GM23338 (cell line): Measurements from ENCODE around the gene ZBTB24. TPM values are rescaled to one million over a fixed set of nuclear protein-coding genes. Genes with fewer than 3 reads are reported as not detected.

Experiments used
- ATAC-seq: fragments of 200-7000 bp; cut with Tn5 transposase; 3 replicates; pipeline ENCODE4 v1.9.1; 2020
- DNase-seq: peaks from one replicate; pipeline ENCODE4 v3.0.0-alpha.2; 2015; ENCODE audit warnings: low spot score
- H2AFZ ChIP-seq: fragments of 200-600 bp; sonication (generic); 2 replicates; pipeline ENCODE4 v1.8.0; 2016; ENCODE audit warnings: antibody characterized with exemption, mild to moderate bottlenecking, moderate library complexity
- H3F3A ChIP-seq: fragments of 200-600 bp; sonication (generic); replicated peaks from 2 replicates; pipeline ENCODE4 v1.8.0; 2017; ENCODE audit warnings: antibody characterized with exemption, mixed run types, low read depth
- H3K27ac ChIP-seq: fragments of 200-600 bp; sonication (generic); 2 replicates; pipeline ENCODE4 v1.6.1; 2016; ENCODE audit warnings: low read depth
- H3K27me3 ChIP-seq: fragments of 200-600 bp; sonication (generic); 2 replicates; pipeline ENCODE4 v1.8.0; 2016; ENCODE audit warnings: mild to moderate bottlenecking, mixed run types, moderate library complexity; ENCODE audit not compliant: insufficient read depth
- H3K36me3 ChIP-seq: fragments of 200-600 bp; sonication (generic); 2 replicates; pipeline ENCODE4 v1.8.0; 2016; ENCODE audit warnings: mild to moderate bottlenecking; ENCODE audit not compliant: insufficient read depth
- H3K4me1 ChIP-seq: fragments of 200-600 bp; sonication (generic); 2 replicates; pipeline ENCODE4 v1.8.0; 2016; ENCODE audit warnings: mild to moderate bottlenecking, moderate library complexity; ENCODE audit not compliant: insufficient read depth
- H3K4me2 ChIP-seq: fragments of 200-600 bp; sonication (generic); 2 replicates; pipeline ENCODE4 v1.7.1; 2017; ENCODE audit warnings: mixed run types
- H3K4me3 ChIP-seq: fragments of 200-600 bp; sonication (generic); 2 replicates; pipeline ENCODE4 v1.6.1; 2016; ENCODE audit warnings: mixed run types
- H3K79me2 ChIP-seq: fragments of 200-600 bp; sonication (generic); replicated peaks from 2 replicates; pipeline ENCODE4 v1.8.0; 2017; ENCODE audit warnings: mild to moderate bottlenecking; ENCODE audit not compliant: insufficient read depth
- H3K9me2 ChIP-seq: fragments of 200-600 bp; sonication (generic); 2 replicates; pipeline ENCODE4 v1.8.0; 2017; ENCODE audit not compliant: insufficient read depth
- H4K20me1 ChIP-seq: fragments of 200-600 bp; sonication (generic); replicated peaks from 2 replicates; pipeline ENCODE4 v1.8.0; 2017; ENCODE audit warnings: mild to moderate bottlenecking; ENCODE audit not compliant: insufficient read depth
- H3K27ac Mint-ChIP-seq: 2 replicates; pipeline ENCODE4 v1.8.0; 2020; ENCODE audit warnings: inconsistent platforms, mild to moderate bottlenecking, moderate library complexity, mixed read lengths
- H3K27me3 Mint-ChIP-seq: 3 replicates; pipeline ENCODE4 v1.8.0; 2022; ENCODE audit warnings: low read depth, mild to moderate bottlenecking, moderate library complexity, mixed read lengths, inconsistent platforms; ENCODE audit not compliant: insufficient read depth, poor library complexity
- H3K36me3 Mint-ChIP-seq: 3 replicates; pipeline ENCODE4 v1.8.0; 2021; ENCODE audit warnings: low read depth, mild to moderate bottlenecking, inconsistent platforms, moderate library complexity, mixed read lengths
- H3K4me1 Mint-ChIP-seq: 3 replicates; pipeline ENCODE4 v1.8.0; 2020; ENCODE audit warnings: mild to moderate bottlenecking, inconsistent platforms, mixed read lengths
- H3K4me3 Mint-ChIP-seq: 3 replicates; pipeline ENCODE4 v1.8.0; 2021; ENCODE audit warnings: moderate library complexity, mild to moderate bottlenecking, inconsistent platforms, mixed read lengths
- H3K9me3 Mint-ChIP-seq: 3 replicates; pipeline ENCODE4 v1.8.0; 2020; ENCODE audit warnings: moderate library complexity, mild to moderate bottlenecking, inconsistent platforms, mixed read lengths
- CREB1 ChIP-seq: fragments of 250-450 bp; sonication (Bioruptor Pico); IDR thresholded peaks from 2 replicates; pipeline ENCODE4 v1.5.0; 2020; ENCODE audit warnings: low read depth, mild to moderate bottlenecking, moderate library complexity
- CTCF ChIP-seq, 2 experiments: fragments of 200-600 bp in 1 of 2; sonication (generic) in 1 of 2; conservative IDR thresholded peaks; 2 replicates each; pipeline versions ENCODE4 v1.5.1 to v1.6.1; 2016 to 2017; ENCODE audit warnings: antibody characterized with exemption in 2 of 2, low read depth in 2 of 2, mild to moderate bottlenecking in 2 of 2, moderate library complexity in 1 of 2
- EZH2 ChIP-seq: fragments of 200-600 bp; sonication (generic); IDR thresholded peaks from one replicate; pipeline ENCODE4 v1.8.0; 2017; ENCODE audit warnings: antibody characterized with exemption, mild to moderate bottlenecking, low read depth; ENCODE audit not compliant: unreplicated experiment
- EZH2phosphoT487 ChIP-seq: fragments of 200-600 bp; sonication (generic); IDR thresholded peaks from one replicate; pipeline ENCODE4 v1.8.1; 2018; ENCODE audit warnings: antibody characterized with exemption; ENCODE audit not compliant: unreplicated experiment
- JUNB ChIP-seq: IDR thresholded peaks from one replicate; pipeline ENCODE4 v1.6.1; 2016; ENCODE audit warnings: antibody characterized with exemption; ENCODE audit not compliant: unreplicated experiment
- STAT1 ChIP-seq: IDR thresholded peaks from one replicate; pipeline ENCODE4 v1.6.1; 2016; ENCODE audit warnings: antibody characterized with exemption; ENCODE audit not compliant: unreplicated experiment
- polyA plus RNA-seq: library from polyadenylated mRNA; unstranded; fragments of >200 nt; fragmentation: Nextera tagmentation; extraction: Ambion mirVana; gene quantifications from 2 replicates; pipeline ENCODE4 v1.2.1, GENCODE V29; 2016
- total RNA-seq: library from RNA; depleted of rRNA; stranded (reverse); fragments of >200 nt; shearing (Covaris generic); gene quantifications from 2 replicates; pipeline ENCODE4 v1.2.3, GENCODE V29; 2014
- TF ChIP-seq, protein P1 (sequence below): IDR thresholded peaks from one replicate; pipeline ENCODE4 v1.6.1; 2018; ENCODE audit warnings: antibody characterized with exemption; ENCODE audit not compliant: unreplicated experiment
- TF ChIP-seq, protein P2 (sequence below): IDR thresholded peaks from 2 replicates; pipeline ENCODE4 v1.6.1; 2016; ENCODE audit warnings: antibody characterized with exemption
- TF ChIP-seq, protein P3 (sequence below): fragments of 250-450 bp; sonication (Bioruptor Pico); IDR thresholded peaks from 2 replicates; pipeline ENCODE4 v1.5.0; 2020; ENCODE audit warnings: mild to moderate bottlenecking, moderate library complexity

Gene ZBTB24
- total and polyA plus RNA-seq, 2 experiments from 2014 or later = 7.9 to 22.0 TPM

DNA sequence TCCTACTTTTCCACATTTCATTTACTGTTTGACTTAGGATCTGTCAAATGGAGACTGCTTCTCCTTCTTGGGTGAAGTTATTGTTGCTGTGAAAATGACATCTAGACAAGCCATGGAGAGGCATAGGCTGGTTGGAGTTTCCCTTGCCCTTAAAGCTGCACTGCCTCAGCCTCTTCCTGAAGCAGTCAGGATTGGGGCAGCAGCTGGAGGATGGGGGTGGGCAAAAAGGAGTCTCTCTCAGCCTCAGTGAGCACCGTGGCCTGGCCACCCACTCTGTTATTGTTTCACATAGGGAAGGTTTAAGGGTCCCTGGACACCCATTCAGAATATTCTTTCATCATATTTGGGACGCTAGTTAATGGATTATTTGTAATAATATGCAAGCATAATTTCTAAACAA lies 7.7 kb upstream of the ZBTB24 start (continued):
- TF ChIP-seq CTCF (conservative IDR thresholded peaks at IDR 0.05; ENCODE audit: low read depth in 2 of 2) (no peak), JUNB (no peak), STAT1 (no peak)
- TF ChIP-seq, protein P1, sequence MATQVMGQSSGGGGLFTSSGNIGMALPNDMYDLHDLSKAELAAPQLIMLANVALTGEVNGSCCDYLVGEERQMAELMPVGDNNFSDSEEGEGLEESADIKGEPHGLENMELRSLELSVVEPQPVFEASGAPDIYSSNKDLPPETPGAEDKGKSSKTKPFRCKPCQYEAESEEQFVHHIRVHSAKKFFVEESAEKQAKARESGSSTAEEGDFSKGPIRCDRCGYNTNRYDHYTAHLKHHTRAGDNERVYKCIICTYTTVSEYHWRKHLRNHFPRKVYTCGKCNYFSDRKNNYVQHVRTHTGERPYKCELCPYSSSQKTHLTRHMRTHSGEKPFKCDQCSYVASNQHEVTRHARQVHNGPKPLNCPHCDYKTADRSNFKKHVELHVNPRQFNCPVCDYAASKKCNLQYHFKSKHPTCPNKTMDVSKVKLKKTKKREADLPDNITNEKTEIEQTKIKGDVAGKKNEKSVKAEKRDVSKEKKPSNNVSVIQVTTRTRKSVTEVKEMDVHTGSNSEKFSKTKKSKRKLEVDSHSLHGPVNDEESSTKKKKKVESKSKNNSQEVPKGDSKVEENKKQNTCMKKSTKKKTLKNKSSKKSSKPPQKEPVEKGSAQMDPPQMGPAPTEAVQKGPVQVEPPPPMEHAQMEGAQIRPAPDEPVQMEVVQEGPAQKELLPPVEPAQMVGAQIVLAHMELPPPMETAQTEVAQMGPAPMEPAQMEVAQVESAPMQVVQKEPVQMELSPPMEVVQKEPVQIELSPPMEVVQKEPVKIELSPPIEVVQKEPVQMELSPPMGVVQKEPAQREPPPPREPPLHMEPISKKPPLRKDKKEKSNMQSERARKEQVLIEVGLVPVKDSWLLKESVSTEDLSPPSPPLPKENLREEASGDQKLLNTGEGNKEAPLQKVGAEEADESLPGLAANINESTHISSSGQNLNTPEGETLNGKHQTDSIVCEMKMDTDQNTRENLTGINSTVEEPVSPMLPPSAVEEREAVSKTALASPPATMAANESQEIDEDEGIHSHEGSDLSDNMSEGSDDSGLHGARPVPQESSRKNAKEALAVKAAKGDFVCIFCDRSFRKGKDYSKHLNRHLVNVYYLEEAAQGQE = no peak
- TF ChIP-seq, protein P2, sequence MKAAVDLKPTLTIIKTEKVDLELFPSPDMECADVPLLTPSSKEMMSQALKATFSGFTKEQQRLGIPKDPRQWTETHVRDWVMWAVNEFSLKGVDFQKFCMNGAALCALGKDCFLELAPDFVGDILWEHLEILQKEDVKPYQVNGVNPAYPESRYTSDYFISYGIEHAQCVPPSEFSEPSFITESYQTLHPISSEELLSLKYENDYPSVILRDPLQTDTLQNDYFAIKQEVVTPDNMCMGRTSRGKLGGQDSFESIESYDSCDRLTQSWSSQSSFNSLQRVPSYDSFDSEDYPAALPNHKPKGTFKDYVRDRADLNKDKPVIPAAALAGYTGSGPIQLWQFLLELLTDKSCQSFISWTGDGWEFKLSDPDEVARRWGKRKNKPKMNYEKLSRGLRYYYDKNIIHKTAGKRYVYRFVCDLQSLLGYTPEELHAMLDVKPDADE = no peak

DNA sequence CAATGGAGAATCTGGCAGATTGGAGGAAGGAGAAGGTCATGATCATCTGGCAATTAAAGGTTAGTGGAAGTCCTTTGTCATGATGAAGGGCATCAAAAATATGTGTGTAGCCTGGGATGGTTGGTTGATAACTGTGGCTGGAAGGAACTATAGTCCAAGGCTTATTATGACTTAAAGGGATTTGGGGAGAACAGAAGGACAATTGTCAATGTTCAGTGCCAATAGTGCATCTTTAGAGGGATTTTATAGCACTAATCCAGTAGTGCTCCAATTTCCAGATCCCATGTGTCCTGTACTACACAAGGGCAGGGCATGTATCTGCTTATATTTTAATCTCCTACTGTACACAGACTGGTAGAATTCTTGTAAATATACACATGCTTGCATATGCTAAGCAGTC lies 5.0 kb upstream of the ZBTB24 start:
- no peaks in the 10 kb centered on the region for H3K9me3 Mint-ChIP-seq
- H3K36me3 ChIP-seq = no peaks in the 10 kb centered on the region
- H3K27me3 ChIP-seq = no peaks in the 10 kb centered on the region
- no peaks in the 10 kb centered on the region for H3K36me3 Mint-ChIP-seq
- peaks cover 34% of the 10 kb centered on the region for H3K4me1 Mint-ChIP-seq
- H4K20me1 ChIP-seq = no peaks in the 10 kb centered on the region
- H3K27me3 Mint-ChIP-seq = no peaks in the 10 kb centered on the region
- no peak overlapping the region for H3K4me2 ChIP-seq
- no peaks in the 10 kb centered on the region for H3K79me2 ChIP-seq
- H3K4me3 ChIP-seq = no peak overlapping the region
- H3K9me2 ChIP-seq = no peaks in the 10 kb centered on the region
- no peak overlapping the region for H3K27ac Mint-ChIP-seq
- DNase-seq (no peak), ATAC-seq (no peak)
- no peak overlapping the region for H3K4me3 Mint-ChIP-seq
- H3K27ac ChIP-seq = no peak overlapping the region
- no peak overlapping the region for H2AFZ ChIP-seq
- H3K4me1 ChIP-seq = peaks cover 30% of the 10 kb centered on the region
- H3F3A ChIP-seq = no peaks in the 10 kb centered on the region
- TF ChIP-seq EZH2 (no peak), EZH2phosphoT487 (no peak), CREB1 (CRISPR knock-in tag) (no peak)
- TF ChIP-seq, protein P1 = no peak
- TF ChIP-seq, protein P3, sequence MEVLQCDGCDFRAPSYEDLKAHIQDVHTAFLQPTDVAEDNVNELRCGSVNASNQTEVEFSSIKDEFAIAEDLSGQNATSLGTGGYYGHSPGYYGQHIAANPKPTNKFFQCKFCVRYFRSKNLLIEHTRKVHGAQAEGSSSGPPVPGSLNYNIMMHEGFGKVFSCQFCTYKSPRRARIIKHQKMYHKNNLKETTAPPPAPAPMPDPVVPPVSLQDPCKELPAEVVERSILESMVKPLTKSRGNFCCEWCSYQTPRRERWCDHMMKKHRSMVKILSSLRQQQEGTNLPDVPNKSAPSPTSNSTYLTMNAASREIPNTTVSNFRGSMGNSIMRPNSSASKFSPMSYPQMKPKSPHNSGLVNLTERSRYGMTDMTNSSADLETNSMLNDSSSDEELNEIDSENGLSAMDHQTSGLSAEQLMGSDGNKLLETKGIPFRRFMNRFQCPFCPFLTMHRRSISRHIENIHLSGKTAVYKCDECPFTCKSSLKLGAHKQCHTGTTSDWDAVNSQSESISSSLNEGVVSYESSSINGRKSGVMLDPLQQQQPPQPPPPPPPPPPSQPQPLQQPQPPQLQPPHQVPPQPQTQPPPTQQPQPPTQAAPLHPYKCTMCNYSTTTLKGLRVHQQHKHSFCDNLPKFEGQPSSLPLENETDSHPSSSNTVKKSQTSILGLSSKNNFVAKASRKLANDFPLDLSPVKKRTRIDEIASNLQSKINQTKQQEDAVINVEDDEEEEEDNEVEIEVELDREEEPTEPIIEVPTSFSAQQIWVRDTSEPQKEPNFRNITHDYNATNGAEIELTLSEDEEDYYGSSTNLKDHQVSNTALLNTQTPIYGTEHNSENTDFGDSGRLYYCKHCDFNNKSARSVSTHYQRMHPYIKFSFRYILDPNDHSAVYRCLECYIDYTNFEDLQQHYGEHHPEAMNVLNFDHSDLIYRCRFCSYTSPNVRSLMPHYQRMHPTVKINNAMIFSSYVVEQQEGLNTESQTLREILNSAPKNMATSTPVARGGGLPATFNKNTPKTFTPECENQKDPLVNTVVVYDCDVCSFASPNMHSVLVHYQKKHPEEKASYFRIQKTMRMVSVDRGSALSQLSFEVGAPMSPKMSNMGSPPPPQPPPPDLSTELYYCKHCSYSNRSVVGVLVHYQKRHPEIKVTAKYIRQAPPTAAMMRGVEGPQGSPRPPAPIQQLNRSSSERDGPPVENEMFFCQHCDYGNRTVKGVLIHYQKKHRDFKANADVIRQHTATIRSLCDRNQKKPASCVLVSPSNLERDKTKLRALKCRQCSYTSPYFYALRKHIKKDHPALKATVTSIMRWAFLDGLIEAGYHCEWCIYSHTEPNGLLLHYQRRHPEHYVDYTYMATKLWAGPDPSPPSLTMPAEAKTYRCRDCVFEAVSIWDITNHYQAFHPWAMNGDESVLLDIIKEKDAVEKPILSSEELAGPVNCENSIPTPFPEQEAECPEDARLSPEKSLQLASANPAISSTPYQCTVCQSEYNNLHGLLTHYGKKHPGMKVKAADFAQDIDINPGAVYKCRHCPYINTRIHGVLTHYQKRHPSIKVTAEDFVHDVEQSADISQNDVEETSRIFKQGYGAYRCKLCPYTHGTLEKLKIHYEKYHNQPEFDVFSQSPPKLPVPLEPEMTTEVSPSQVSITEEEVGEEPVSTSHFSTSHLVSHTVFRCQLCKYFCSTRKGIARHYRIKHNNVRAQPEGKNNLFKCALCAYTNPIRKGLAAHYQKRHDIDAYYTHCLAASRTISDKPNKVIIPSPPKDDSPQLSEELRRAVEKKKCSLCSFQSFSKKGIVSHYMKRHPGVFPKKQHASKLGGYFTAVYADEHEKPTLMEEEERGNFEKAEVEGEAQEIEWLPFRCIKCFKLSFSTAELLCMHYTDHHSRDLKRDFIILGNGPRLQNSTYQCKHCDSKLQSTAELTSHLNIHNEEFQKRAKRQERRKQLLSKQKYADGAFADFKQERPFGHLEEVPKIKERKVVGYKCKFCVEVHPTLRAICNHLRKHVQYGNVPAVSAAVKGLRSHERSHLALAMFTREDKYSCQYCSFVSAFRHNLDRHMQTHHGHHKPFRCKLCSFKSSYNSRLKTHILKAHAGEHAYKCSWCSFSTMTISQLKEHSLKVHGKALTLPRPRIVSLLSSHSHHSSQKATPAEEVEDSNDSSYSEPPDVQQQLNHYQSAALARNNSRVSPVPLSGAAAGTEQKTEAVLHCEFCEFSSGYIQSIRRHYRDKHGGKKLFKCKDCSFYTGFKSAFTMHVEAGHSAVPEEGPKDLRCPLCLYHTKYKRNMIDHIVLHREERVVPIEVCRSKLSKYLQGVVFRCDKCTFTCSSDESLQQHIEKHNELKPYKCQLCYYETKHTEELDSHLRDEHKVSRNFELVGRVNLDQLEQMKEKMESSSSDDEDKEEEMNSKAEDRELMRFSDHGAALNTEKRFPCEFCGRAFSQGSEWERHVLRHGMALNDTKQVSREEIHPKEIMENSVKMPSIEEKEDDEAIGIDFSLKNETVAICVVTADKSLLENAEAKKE = no peak
